Right kidney (tissue), 1 donor: ENCODE measurements around the gene ANKRD6.
"Not testable (repeated sequence)": the region's sequence is repeated elsewhere in the genome, so short reads cannot be mapped to it uniquely, and the experiment has no call there.

ENCODE experiments used
- DNase-seq: peaks from one replicate; pipeline ENCODE4 v3.0.0-alpha.2; 2016

Gene ANKRD6

DNA sequence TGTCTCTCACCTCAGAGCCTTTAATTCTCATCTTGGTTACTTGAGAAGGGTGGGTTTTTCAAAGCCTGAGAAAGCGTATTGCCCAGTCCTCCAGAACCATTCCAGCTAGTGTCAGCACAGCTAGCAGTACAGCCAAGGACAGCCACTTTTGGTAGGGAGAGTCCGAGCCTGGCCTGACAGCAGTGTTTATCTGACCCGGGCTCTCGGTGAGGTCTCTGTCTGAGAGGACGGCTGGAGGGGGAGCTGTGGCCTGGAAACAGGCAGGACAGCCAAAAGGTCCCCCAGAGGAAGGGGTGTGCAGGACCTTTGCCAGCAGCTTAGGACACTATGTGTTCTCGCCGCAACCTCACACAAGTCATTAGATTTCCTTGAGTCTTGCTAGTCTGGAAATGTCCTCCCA, 166.8 kb downstream of the ANKRD6 start:
- DNase-seq: no peak

GRCh38 chr6:89602166-89602565, 169.2 kb downstream of the ANKRD6 start:
- no peak for DNase-seq

DNA sequence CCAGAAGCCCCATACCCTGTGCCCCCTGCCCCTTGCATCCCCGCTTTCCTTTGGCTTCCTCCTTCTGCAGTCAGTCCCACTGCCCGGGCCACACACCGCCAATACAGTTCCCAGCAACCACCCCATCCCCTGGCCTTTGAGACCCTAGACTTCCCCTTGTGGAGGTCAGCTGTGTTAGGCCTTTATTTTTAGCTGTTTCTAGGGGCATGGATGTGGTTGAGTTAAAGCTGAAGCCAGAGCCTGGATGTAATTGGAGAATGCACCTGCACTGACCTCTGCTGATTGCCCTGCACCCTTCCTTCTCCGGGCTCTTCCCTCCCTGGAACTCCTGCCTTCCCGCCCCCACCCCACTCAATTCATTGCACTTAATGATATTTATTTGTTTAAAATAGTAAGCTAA, 171.7 kb downstream of the ANKRD6 start:
- no peak for DNase-seq

DNA sequence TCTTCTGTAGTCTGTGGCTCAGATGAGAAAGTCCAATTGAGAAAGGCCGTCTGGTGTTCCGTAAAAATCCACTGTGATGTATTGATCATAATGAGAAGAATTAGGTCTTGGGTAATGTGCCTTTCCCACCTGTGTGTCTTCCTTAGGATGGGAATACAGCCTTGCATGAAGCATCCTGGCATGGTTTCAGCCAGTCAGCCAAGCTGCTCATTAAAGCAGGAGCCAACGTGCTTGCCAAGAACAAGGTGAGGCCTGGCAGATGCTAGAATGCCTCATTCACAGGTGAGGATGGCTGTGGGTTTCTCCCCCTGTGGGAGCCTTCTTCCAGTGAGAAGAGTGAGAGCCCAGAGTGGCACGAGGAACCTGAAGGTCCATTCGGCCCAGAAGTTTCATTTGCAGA, 172.9 kb downstream of the ANKRD6 start:
- DNase-seq: no peak

DNA sequence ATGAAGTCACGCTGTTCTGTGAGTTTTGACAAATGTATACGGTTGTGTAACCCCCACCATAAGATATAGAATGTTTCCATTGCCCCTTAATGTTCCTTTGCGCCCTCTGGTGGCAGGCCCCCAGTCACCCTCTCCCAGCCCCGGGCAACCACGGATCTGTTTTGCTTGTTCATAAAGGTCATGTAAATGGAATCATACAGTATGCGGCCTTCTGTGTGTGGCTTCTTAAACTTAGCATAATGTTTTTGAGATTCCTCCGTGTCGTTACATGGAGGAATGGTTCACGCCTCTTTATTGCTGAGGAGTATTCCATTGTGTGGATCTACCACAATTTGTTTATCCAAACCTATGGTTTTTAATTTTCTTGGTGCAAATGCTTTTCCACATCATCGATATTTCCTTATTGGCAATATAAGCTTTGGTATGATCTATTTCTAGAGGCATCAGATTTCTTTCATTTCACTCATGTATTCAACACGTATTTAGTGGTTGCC, 177.2 kb downstream of the ANKRD6 start:
- no peak for DNase-seq

DNA sequence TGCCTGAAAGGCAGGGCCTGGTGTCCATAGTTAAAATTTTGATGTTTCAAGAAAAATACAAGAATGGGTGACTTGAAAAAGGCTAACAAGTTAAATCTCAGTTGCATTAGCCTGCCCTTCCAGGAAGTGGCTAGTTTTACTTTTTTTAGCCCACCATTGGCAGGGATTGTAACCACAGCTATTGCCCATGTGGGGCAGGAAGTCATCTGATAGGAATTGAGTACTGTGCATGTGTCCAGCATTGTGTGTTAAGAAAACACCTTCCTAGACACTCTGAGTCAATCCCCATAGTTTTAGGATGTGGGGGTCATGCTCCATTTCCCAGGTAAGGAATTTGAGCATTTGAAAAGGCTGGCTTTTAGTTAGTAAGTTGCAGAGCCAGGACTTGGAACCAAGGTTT, 178.7 kb downstream of the ANKRD6 start:
- no peak for DNase-seq

GRCh38 chr6:89612121-89612520, 179.2 kb downstream of the ANKRD6 start:
- DNase-seq: no peak

- no peak for DNase-seq
These were observed 180.8 kb downstream of the ANKRD6 start for GRCh38 chr6:89613790-89614189.

DNA sequence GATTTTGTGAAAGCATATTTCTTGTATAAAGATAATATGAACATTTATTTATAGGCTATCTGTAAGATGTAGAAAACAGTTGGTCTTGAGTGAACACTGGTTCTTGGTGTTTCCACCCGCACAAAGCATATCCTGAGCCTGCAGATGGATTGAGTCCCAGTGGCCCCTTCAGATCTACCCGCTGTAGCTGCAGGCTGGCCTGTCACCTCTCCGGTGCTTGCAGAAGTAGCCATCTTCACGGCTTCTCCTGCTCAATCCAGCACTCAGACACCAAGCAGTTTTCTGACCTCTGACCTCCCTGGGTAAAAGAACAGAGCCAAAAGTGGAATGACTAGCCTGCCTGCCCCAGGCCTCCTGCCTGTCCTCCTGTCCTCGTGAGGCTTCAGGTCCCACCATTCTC, 182.9 kb downstream of the ANKRD6 start:
- DNase-seq: no peak

DNA sequence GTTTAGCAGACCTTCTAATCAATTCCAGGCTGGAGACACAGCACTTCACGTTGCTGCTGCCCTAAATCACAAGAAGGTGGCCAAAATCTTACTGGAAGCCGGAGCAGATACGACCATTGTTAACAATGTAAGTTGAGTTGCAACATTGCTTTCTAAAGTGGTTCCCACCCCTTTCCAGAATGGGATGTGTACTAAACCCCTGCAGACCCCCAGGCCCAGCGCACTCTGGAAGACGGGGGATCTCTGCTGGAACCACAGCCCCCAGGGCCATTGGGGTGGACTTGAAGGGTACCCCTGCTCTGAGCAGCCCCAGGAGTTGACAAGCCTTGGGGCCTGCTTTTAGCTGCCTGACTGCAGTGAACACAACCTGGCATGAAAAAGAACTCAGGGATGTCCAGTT, 183.6 kb downstream of the ANKRD6 start:
- no peak for DNase-seq

- DNase-seq: no peak
These were observed 185.1 kb downstream of the ANKRD6 start for GRCh38 chr6:89618026-89618425.

DNA sequence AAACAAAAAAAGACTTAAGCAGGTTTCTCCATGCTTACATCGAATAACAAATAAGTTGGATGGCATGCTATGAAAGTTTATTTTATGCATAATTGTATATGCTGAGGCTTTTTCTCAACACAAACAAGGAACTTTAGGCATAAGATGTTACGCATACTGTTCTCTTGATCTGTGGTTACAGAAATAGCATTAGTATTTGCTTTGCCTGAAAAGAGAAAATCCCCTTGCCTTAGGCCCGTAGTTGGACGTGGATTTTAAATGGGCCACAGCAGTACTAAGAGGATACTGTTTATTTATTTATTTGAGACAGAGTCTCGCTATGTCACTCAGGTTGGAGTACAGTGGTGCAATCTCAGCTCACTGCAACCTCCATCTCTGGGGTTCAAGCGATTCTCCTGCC, 186.6 kb downstream of the ANKRD6 start:
- DNase-seq: no peak

- no peak for DNase-seq
These were observed 190.8 kb downstream of the ANKRD6 start for GRCh38 chr6:89623749-89624148.

- no peak for DNase-seq
These were observed 197.5 kb downstream of the ANKRD6 start for GRCh38 chr6:89630488-89630887.

DNA sequence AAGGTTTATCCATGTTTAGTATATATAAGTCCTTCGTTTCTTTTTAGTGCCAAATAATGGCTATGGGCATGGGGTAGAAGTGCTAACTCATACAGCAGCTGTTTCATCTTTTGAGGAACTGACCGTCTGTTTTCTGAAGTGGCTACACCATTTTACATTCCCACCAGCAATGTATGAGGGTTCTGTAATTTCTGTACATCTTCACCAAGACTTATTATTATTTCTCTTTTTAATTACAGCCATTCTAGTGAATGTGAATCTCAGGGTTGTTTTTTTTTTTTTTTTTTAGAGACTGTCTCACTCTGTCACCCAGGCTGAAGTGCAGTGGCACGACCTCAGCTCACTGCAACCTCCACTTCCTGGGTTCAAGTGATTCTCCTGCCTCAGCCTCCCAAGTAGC, 203.5 kb downstream of the ANKRD6 start:
- not testable (repeated sequence) for DNase-seq

- no peak for DNase-seq
These were observed 205.0 kb downstream of the ANKRD6 start for GRCh38 chr6:89637960-89638319.

GRCh38 chr6:89638320-89639195, 205.6 kb downstream of the ANKRD6 start, which contains the start of gene LYRM2:
Gene LYRM2, minus strand, starts transcription at chr6:89638747. Its CDS starts 31 bp downstream, at chr6:89638716.
- peak; percentile 99 for DNase-seq

DNA sequence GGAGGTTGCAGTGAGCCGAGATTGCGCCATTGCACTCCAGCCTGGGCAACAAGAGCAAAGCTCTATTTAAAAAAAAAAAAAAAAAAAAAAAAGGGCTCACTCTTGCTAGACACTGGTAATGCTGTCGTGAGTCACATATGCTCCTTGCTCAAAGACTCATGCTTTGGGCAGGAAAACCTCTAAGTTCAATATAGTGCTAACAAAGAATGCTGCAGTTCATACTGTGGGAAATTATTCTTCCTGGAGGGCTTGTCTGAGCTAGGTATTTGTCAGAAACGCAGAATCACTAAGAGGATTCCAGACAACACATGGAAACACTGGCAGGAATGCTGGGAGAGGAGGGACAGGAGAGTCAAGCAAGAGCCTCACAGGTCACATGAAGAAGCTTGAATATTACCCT, 207.9 kb downstream of the ANKRD6 start:
- no peak for DNase-seq

DNA sequence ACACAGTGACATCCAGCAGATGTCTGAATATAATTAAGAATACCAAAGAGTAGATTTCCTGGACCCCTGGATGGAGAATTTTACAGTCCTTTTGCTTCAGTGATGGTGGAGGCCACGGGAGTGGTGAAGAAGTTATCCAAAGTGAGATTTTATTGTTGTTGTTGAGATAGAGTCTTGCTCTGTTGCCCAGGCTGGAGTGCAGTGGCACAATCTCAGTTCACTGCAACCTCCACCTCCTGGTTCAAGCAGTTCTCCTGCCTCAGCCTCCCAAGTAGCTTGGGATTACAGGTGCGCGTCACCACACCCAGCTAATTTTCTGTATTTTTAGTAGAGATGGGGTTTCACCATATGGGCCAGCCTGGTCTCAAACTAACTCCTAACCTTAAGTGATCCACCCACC, 208.6 kb downstream of the ANKRD6 start:
- DNase-seq: not testable (repeated sequence)

DNA sequence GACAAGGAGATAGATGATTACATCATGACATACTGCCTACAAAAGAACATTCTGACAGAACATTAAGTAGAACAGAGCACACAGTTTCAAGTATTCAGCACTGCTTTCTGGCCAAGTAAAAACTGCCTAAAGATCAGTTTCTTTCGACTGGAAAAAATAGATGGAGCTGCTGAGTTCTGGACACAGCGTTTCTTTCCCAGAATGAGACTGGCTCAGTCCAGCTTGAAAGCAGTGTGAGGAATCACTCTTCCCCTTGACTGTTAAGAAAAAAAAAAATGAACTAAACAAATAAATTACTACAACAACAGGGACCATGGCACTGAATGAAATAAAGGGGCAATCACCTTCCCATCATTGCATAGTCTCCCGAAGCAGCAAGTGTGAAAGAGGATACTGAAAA, 210.0 kb downstream of the ANKRD6 start:
- no peak for DNase-seq

DNA sequence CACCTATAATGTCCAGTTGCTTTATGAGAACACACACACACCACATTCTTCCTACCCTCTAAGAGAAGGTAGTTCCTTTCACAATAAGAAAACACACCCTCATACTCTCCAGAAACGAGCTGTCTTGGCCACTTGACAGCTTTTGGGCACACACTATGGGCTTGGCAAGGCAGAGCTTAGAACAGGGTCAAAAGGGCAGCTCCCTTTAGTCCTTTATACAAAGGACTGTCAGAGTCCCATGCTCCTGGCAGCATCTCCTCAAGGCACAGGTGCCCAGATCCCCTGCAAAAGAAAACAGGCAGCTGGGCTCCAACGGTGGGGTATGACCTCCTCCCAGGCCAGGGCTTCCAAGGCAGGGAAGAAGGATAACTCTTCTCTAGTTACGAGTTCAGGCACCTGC, 210.5 kb downstream of the ANKRD6 start:
- no peak for DNase-seq

GRCh38 chr6:89644864-89645263, 211.9 kb downstream of the ANKRD6 start:
- DNase-seq: no peak

GRCh38 chr6:89649682-89650081, 216.7 kb downstream of the ANKRD6 start:
- DNase-seq: no peak

- no peak for DNase-seq
These were observed 217.6 kb downstream of the ANKRD6 start for GRCh38 chr6:89650579-89650978.
